Mucosa of descending colon (tissue), 3 donors: ENCODE results near the gene NTRK1. TPM values are rescaled to one million over a fixed set of nuclear protein-coding genes. Genes with fewer than 3 reads are reported as not detected.

ENCODE experiments used
- ATAC-seq: fragments of 200-7000 bp; cut with Tn5 transposase; one replicate; pipeline ENCODE4 v1.9.1; 2020; ENCODE audit warnings: mild to moderate bottlenecking, moderate library complexity
- DNase-seq, 3 donors: peaks; one replicate each; pipeline ENCODE4 v3.0.0-alpha.2; 2020
- H3K36me3 ChIP-seq: fragments of 200-600 bp; one replicate; pipeline ENCODE4 v1.8.0; 2021; ENCODE audit warnings: low read depth, mild to moderate bottlenecking
- H3K4me1 ChIP-seq: fragments of 200-600 bp; one replicate; pipeline ENCODE4 v1.8.0; 2021; ENCODE audit warnings: low read depth, mild to moderate bottlenecking
- H3K4me3 ChIP-seq: fragments of 200-600 bp; one replicate; pipeline ENCODE4 v1.8.0; 2021; ENCODE audit warnings: mild to moderate bottlenecking
- H3K9me3 ChIP-seq: fragments of 200-600 bp; one replicate; pipeline ENCODE4 v1.8.0; 2021; ENCODE audit warnings: mild to moderate bottlenecking
- intact Hi-C, 2 donors: fragments of 100-400 bp; cut with DNase I in 1 of 2; cut with micrococcal nuclease in 1 of 2; formaldehyde crosslinking; loops; one replicate each; pipeline versions ENCODE4 v1.11.0 to v1.11.1; 2022; cut with DNase I, micrococcal nuclease
- total RNA-seq, 3 donors: library from RNA; stranded (reverse); fragmentation: NEBNext Ultra II Directional in 2 of 3; extraction: Animal tissue kit (Norgen Biotek cat#: 25700) in 2 of 3; gene quantifications; one replicate each; pipeline versions ENCODE4 v1.2.1 to v1.2.4, GENCODE V29; 2021 to 2023
- TF ChIP-seq, protein P1 (sequence below): fragments of 200-600 bp; IDR thresholded peaks from one replicate; pipeline ENCODE4 v1.8.0; 2022; ENCODE audit warnings: antibody characterized with exemption, mild to moderate bottlenecking
- donor health status: DM: no; HTN: no; CAD: no; lungs with moderate emphysema.
- donor health status: DM: no; HTN: no; CAD: no.
- donor health status: DM: no; HTN: yes; CAD: no.

NTRK1 gene
- total RNA-seq, 3 donors from 2014 or later: 0.67 to 1.3 (median 0.79) TPM

DNA sequence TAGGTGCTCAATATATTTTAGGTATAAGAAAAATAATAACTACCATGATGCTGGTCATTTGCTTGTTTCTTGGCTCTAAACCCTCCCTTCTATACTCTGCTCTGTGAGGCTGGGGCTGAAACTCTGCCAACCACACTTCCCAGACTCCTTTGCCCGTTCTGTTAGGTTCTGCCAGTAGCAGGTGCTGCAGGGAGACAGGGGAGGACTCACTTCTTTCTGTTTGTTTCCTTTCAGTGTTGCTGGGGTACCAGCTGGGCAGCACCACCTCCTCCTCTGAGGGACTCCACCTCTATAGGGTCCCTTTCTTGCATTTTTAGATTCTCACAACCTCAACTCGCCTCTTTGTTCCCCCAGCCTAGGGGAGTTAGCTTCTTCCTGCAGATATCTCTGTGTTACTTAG lies 27.1 kb upstream of the NTRK1 start:
- ATAC-seq (no peak), DNase-seq (no peak)
- TF ChIP-seq, protein P1, sequence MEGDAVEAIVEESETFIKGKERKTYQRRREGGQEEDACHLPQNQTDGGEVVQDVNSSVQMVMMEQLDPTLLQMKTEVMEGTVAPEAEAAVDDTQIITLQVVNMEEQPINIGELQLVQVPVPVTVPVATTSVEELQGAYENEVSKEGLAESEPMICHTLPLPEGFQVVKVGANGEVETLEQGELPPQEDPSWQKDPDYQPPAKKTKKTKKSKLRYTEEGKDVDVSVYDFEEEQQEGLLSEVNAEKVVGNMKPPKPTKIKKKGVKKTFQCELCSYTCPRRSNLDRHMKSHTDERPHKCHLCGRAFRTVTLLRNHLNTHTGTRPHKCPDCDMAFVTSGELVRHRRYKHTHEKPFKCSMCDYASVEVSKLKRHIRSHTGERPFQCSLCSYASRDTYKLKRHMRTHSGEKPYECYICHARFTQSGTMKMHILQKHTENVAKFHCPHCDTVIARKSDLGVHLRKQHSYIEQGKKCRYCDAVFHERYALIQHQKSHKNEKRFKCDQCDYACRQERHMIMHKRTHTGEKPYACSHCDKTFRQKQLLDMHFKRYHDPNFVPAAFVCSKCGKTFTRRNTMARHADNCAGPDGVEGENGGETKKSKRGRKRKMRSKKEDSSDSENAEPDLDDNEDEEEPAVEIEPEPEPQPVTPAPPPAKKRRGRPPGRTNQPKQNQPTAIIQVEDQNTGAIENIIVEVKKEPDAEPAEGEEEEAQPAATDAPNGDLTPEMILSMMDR: no peak
- Histone ChIP-seq H3K9me3 (no peaks in the 10 kb centered on the region), H3K36me3 (no peaks in the 10 kb centered on the region), H3K4me1 (no peaks in the 10 kb centered on the region), H3K4me3 (no peak overlapping the region)
- intact Hi-C loops: no loop called here

DNA sequence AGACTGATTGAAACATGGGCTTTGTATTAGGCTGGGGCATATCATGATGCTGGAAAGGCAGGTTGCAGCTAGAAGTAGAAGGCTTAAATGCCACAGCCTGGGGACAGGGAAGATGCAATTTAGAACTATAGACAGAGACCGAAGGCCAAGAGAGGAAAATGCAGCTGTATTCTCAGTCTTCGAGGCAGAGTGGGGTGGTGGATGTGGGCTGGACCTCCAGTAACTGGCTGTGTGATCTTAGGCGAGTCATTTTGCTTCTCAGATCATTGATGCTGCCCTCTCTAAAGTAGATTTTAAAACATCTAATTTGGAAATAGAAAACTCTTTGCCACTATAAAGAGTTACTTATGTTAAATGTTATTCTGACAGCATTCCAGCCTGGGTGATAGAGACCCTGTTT lies 26.3 kb upstream of the NTRK1 start:
- H3K4me3 ChIP-seq: no peak overlapping the region
- no peaks in the 10 kb centered on the region for H3K9me3 ChIP-seq
- H3K4me1 ChIP-seq: no peaks in the 10 kb centered on the region
- no peak for DNase-seq
- H3K36me3 ChIP-seq: no peaks in the 10 kb centered on the region
- intact Hi-C loops: no loop called here
- TF ChIP-seq, protein P1: no peak
- ATAC-seq: no peak

DNA sequence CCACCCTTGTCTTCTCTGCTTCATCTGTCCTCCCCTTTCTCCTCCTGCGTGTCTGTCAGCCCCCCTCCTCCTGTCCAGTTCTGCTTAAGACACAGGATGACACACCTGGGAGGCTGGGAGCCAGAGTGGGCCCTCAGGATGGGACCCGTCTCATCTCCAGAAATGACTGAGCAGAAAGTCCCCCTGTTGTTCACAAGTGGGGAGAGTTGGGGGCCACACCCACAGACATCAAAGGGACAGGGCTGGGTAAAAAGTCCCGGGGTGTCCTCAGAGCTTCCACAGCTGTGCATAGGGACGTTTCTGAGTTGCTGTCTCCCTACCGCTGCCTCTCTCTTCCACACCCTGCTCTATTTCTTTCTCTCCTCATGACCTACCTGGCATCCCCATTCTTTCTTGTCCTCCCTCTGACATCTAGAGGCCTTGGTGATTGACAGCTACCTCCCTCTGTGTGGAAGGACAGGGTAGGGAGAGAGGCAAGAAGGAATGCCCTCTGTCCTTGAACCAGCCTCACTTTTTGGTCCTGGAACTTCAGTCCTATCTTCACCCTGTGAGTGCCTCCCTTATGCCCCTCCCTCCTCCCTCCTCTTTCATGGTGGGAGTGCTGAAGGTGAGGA lies 24.5 kb upstream of the NTRK1 start:
- ATAC-seq (no peak), DNase-seq (no peak)
- H3K4me1 ChIP-seq: no peaks in the 10 kb centered on the region
- H3K4me3 ChIP-seq: no peak overlapping the region
- H3K9me3 ChIP-seq: no peaks in the 10 kb centered on the region
- TF ChIP-seq, protein P1: no peak
- intact Hi-C loops: no loop called here
- no peaks in the 10 kb centered on the region for H3K36me3 ChIP-seq

DNA sequence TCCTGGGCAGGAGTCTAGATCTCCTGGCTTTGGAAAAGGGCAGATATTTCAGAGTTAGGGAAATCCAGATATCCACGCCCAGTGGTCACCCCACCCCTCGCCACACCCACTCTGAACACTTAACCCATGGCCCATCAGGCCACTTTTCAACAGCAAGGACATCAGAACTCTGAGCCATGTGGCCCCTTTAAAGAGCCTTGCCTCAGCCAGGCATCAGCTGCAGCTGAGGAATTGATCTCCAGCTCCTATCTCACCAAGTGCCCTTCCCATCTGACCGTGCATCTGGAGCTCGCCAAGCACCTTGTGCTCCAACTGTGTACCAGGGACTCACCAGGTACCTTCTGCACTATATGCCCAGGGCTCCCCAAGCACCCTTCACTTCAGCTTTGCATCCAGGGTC lies 23.8 kb upstream of the NTRK1 start:
- no peak overlapping the region for H3K4me3 ChIP-seq
- no peak for DNase-seq
- TF ChIP-seq, protein P1: no peak
- no peak for ATAC-seq
- H3K36me3 ChIP-seq: no peaks in the 10 kb centered on the region
- no peaks in the 10 kb centered on the region for H3K4me1 ChIP-seq
- H3K9me3 ChIP-seq: no peaks in the 10 kb centered on the region
- intact Hi-C loops: no loop called here

DNA sequence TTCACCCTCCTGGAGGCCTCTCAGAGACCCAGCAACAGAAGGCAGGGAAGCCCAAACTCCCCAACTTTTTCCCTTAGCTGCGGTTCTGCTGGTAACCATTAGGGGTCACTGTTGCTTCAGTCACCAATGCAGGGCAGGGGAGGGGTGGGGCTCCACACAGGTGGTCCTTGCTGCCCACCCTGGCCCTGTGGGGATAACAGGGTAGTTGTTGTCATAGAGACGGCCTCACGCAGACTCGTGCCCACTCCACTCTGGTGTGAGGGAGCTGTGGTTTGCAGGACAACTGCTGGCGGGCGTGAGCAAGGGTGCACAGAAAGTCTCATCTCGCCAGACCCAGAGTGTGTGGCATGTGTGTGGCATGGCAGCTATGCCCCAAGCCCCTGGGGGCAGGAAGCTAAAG lies 21.7 kb upstream of the NTRK1 start:
- peak in 1 of 3 donors; percentile 45 for DNase-seq
- H3K36me3 ChIP-seq: no peaks in the 10 kb centered on the region
- intact Hi-C loops: no loop called here
- TF ChIP-seq, protein P1: no peak
- no peak overlapping the region for H3K4me3 ChIP-seq
- no peaks in the 10 kb centered on the region for H3K4me1 ChIP-seq
- peak; percentile 56 for ATAC-seq
- H3K9me3 ChIP-seq: no peaks in the 10 kb centered on the region
